K562 (cell line): ENCODE results near the gene SH2D4B. TPM values are rescaled to one million over a fixed set of nuclear protein-coding genes. Genes with fewer than 3 reads are reported as not detected.

ENCODE experiments used
- BCLAF1 ChIP-seq, 2 experiments: fragments of 450-650 bp in 1 of 2; IDR thresholded peaks; 2 replicates each; pipeline ENCODE4 v1.6.1; 2011 to 2017; ENCODE audit warnings: low read depth in 2 of 2, antibody characterized with exemption in 1 of 2, borderline replicate concordance in 1 of 2, low read length in 1 of 2, mild to moderate bottlenecking in 1 of 2, mixed read lengths in 1 of 2; ENCODE audit not compliant: control insufficient read depth in 1 of 2
- BRF2 ChIP-seq: IDR thresholded peaks from 3 replicates; pipeline ENCODE4 v1.6.1; 2011; ENCODE audit warnings: borderline replicate concordance, mild to moderate bottlenecking; ENCODE audit not compliant: insufficient read length, insufficient read depth
- CXXC5 ChIP-seq: fragments of 250-450 bp; sonication (Bioruptor Pico); IDR thresholded peaks from 2 replicates; pipeline ENCODE4 v1.8.0; 2022; ENCODE audit warnings: inconsistent platforms, mild to moderate bottlenecking, moderate library complexity
- DIDO1 ChIP-seq: fragments of 450-650 bp; IDR thresholded peaks from 2 replicates; pipeline ENCODE4 v1.6.1; 2016; ENCODE audit warnings: low read depth, missing biosample characterization, missing genetic modification characterization
- E2F3 ChIP-seq: fragments of 250-450 bp; sonication (Bioruptor Pico); IDR thresholded peaks from 2 replicates; pipeline ENCODE4 v1.4.0; 2020; ENCODE audit warnings: mild to moderate bottlenecking
- HMGN3 ChIP-seq: IDR thresholded peaks from 2 replicates; pipeline ENCODE4 v1.6.1; 2011; ENCODE audit warnings: borderline replicate concordance, low read depth, mild to moderate bottlenecking, mixed read lengths, low read length; ENCODE audit not compliant: insufficient read length; ENCODE audit errors: extremely low read depth
- IRF2 ChIP-seq: sonication (generic); formaldehyde crosslinking; IDR thresholded peaks from 2 replicates; pipeline ENCODE4 v1.8.1; 2022; ENCODE audit warnings: mild to moderate bottlenecking, missing genetic modification reagents
- PHB2 ChIP-seq: fragments of 450-650 bp; IDR thresholded peaks from 2 replicates; pipeline ENCODE4 v1.6.1; 2017; ENCODE audit warnings: low read depth
- POLR2G ChIP-seq: fragments of 200-400 bp; formaldehyde crosslinking; IDR thresholded peaks from 2 replicates; pipeline ENCODE4 v1.6.1; 2017; ENCODE audit warnings: low read depth, mild to moderate bottlenecking, antibody characterized with exemption, low read length, moderate library complexity
- RAD51 ChIP-seq: fragments of 450-650 bp; IDR thresholded peaks from 2 replicates; pipeline ENCODE4 v1.7.1; 2016; ENCODE audit warnings: low read depth, mild to moderate bottlenecking, borderline replicate concordance
- SUPT5H ChIP-seq: fragments of 450-650 bp; IDR thresholded peaks from 2 replicates; pipeline ENCODE4 v1.6.1; 2016
- TAF15 ChIP-seq: fragments of 200-400 bp; formaldehyde crosslinking; IDR thresholded peaks from 2 replicates; pipeline ENCODE4 v1.6.1; 2017; ENCODE audit warnings: mild to moderate bottlenecking, low read depth, low read length, moderate library complexity
- TBP ChIP-seq: optimal IDR thresholded peaks from 2 replicates; pipeline ENCODE3; 2011; ENCODE audit warnings: low read depth, low read length, improper control_type of control experiment
- TCF3 ChIP-seq: sonication (generic); formaldehyde crosslinking; IDR thresholded peaks from 2 replicates; pipeline ENCODE4 v1.4.0; 2020; ENCODE audit warnings: mild to moderate bottlenecking, missing genetic modification reagents
- TCF7L2 ChIP-seq: fragments of 150-350 bp; IDR thresholded peaks from 2 replicates; pipeline ENCODE4 v1.6.1; 2016; ENCODE audit warnings: low read depth, mild to moderate bottlenecking, low read length, moderate library complexity
- YY1 ChIP-seq, 3 experiments: IDR thresholded peaks; 2 replicates each; pipeline ENCODE4 v1.6.1; 2011; ENCODE audit warnings: low read length in 2 of 3, mild to moderate bottlenecking in 2 of 3, moderate library complexity in 2 of 3, borderline replicate concordance in 1 of 3, control low read depth in 1 of 3, low read depth in 1 of 3; ENCODE audit not compliant: insufficient read depth in 3 of 3, insufficient replicate concordance in 2 of 3, control insufficient read depth in 1 of 3, insufficient read length in 1 of 3; ENCODE audit errors: extremely low read depth in 1 of 3
- ZBTB1 ChIP-seq: sonication (generic); formaldehyde crosslinking; IDR thresholded peaks from 2 replicates; pipeline ENCODE4 v1.8.1; 2023; ENCODE audit warnings: missing genetic modification reagents, low read depth, mild to moderate bottlenecking, borderline replicate concordance
- ZC3H8 ChIP-seq: fragments of 450-650 bp; IDR thresholded peaks from 2 replicates; pipeline ENCODE4 v1.6.1; 2017
- ZNF41 ChIP-seq: fragments of 250-450 bp; sonication (Bioruptor Pico); conservative IDR thresholded peaks from 2 replicates; pipeline ENCODE4 v1.4.0; 2020; ENCODE audit warnings: mild to moderate bottlenecking
- polyA plus RNA-seq, 8 experiments: library from polyadenylated mRNA; depleted of rRNA in 4 of 8; stranded (reverse) in 5 of 8; unstranded in 3 of 8; fragments of >200 nt; fragmentation: Nextera tagmentation in 2 of 8; fragmentation: Illumina TruSeq in 1 of 8; extraction: Ambion mirVana in 2 of 8; extraction: Trizol in 1 of 8; gene quantifications; 2 replicates each; pipeline versions ENCODE4 v1.2.1 to v1.2.3, GENCODE V29; 2011 to 2014; ENCODE audit warnings: inconsistent platforms in 1 of 8, missing spikeins in 1 of 8
- total RNA-seq, 7 experiments: library from RNA; depleted of rRNA in 6 of 7; stranded (reverse); fragments of >200 nt in 6 of 7; fragmentation: Illumina TruSeq in 2 of 7; extraction: Trizol in 2 of 7; gene quantifications; 2 replicates each; pipeline versions ENCODE4 v1.2.1 to v1.2.3, GENCODE V29; 2011 to 2021; ENCODE audit warnings: low replicate concordance in 1 of 7

The SH2D4B gene
- total and polyA plus RNA-seq, 9 of the 15 experiments (the other 6 are each of a cell fraction or from before 2014, with no cell fraction given) = 0.03 to 0.14 (median 0.04) TPM; not detected in 4

GRCh38 chr10:80497187-80498077 is 40.3 kb upstream of the SH2D4B start (continued):
- TF ChIP-seq POLR2G (peak; percentile 51; the same call in 1 of the 2 replicates), BCLAF1 (IDR thresholded peaks at IDR 0.05; ENCODE audit: borderline replicate concordance in 1 of 2, control insufficient read depth in 1 of 2, low read depth in 2 of 2, low read length in 1 of 2) (0 out of 4 replicates have a peak, but pooled peaks of 1 of the 2 experiments have one; percentile 14), HMGN3 (no peak), TCF7L2 (no peak), RAD51 (no peak), TAF15 (no peak), DIDO1 (tag) (no peak), ZNF41 (CRISPR knock-in tag) (no peak), YY1 (IDR thresholded peaks at IDR 0.05; ENCODE audit: borderline replicate concordance in 1 of 3, control insufficient read depth in 1 of 3, extremely low read depth in 1 of 3, insufficient read depth in 3 of 3, insufficient read length in 1 of 3, insufficient replicate concordance in 2 of 3, low read depth in 1 of 3, low read length in 2 of 3) (peak in 2 of 3 experiments; percentile 22 to 45), TBP (peak; percentile 41), ZC3H8 (no peak), PHB2 (peak; percentile 45; the same call in 1 of the 2 replicates), TCF3 (CRISPR knock-in tag) (peak; percentile 95), ZBTB1 (CRISPR knock-in tag) (no peak), BRF2 (no peak), SUPT5H (peak; percentile 33; the same call in 1 of the 2 replicates), IRF2 (CRISPR knock-in tag) (no peak), E2F3 (CRISPR knock-in tag) (0 out of 2 replicates have a peak, but pooled peaks have one; percentile 45), CXXC5 (CRISPR knock-in tag) (peak; percentile 77)
